SKM-1 treated with dmso at 0.1 percent for 144 hours (cell line): Measurements from ENCODE around the gene PIP.
"Not testable (repeated sequence)": the region's sequence is repeated elsewhere in the genome, so short reads cannot be mapped to it uniquely, and the experiment has no call there.

Source experiments
- DNase-seq: peaks from one replicate; lab custom pipeline; 2025; ENCODE audit not compliant: unreplicated experiment; lab: John Stamatoyannopoulos, UW

PIP gene

GRCh38 chr7:143176128-143176527, 44.3 kb downstream of the PIP start:
- no peak for DNase-seq

DNA sequence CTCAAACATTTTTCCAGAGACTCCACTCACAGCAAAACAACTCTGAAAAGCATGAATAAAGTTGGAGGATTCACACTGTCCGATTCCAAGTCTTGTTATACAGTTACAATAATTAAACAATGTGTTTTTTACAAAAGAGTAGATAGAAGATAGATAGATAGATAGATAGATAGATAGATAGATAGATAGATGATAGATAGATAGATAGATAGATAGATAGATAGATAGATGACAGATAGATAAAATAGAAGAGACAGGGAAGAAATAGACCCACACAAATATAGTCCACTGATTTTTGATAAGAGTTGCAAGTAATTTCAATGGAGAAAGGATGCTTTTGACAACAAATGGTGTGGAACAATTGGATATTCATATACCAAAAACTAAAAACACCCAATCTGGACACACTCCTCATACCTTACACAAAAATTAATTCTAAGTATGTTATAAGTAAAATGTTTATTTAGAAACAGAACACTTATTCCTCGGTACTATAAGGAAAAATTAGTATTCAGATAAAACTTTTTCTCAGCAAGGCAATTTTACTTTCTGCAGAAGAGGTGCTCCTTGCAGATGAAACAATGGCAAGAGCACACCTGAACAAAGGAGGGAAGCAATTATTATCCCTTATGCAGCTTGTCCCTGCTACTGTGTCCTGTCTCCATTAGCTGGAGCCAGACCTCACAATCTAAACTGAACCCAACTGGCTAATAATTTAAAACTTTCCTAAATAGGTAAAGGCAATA, 45.7 kb downstream of the PIP start:
- no peak for DNase-seq

DNA sequence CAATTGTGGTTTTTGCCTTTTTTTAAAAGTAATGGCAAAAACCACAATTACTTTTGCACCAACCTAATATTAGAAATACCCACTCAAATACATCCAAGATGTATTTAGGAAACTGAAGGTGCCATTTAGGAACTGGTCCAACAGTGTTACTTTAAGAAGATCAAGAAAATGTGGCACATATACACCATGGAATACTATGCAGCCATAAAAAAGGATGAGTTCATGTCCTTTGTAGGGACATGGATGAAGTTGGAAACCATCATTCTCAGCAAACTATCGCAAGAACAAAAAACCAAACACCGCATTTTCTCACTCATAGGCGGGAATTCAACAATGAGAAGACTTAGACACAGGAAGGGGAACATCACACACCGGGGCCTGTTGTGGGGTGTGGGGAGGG, 48.9 kb downstream of the PIP start:
- not testable (repeated sequence) for DNase-seq

DNA sequence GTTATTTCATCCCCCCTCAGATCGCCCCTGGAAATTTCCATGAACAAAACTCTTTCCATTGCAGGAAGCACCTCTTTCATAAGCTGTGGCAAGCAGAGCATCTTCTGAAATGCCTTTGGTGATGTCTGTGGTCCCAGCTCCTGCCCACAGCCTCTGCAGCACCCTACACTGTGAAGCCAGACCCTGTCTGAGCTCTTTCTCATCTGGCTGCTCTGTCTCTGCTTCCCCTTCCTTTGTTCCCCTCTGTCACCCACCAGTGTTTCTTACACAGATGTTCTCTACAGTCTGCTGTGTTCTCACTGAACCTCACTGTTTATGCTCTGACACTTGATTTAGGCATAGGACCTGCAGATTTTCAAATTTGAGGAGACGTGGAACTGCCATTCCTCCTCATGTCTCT, 49.5 kb downstream of the PIP start:
- no peak for DNase-seq

DNA sequence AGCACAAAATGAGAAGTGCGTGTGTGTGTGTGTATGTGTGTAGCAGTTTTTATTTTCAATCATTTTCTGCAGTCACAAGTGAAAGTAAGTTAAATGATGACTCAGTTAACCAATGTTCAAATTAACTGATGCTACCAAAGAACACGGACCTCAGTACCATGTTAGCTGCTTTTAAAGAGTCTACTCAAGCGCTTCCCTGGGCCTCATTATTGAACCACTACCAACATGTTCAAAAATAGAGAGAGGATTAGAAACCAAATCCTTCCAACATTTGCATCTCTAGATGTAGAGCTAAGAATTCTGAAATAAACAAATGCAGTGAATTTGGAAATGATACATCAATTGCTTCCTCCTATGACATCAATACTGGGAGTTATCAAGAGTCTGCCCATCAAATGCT, 51.1 kb downstream of the PIP start, which contains the start of gene TAS2R39:
TAS2R39 (plus strand) TSS at position 396 of the 400 bp plus-strand sequence; CDS start at position 396, 0 bp downstream.
- DNase-seq = no peak

DNA sequence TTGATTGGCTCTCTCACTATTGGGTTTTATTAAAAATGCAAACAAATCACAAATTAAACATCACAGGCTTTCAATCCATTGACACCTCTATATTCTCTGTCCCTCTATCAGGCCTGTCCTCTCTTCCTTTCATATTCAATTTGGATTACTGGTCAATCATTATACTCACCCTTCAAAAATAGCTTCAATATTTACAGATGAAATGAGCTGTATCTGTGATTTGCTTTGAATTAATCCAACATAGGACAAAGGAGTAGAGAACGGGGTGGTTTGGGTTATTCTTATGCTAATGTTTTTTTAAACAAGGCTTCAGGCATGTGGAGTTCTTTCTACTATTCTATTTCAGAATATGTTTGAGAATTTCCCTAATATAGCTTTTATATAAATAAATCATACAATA, 53.7 kb downstream of the PIP start:
- no peak for DNase-seq

- DNase-seq = no peak
Observed at GRCh38 chr7:143188994-143189393, 57.1 kb downstream of the PIP start.
